GM12801 (cell line): Measurements from ENCODE around the gene SPATA2.

Experiments
- CTCF ChIP-seq: IDR thresholded peaks from one replicate; pipeline ENCODE4 v1.5.1; 2011; ENCODE audit warnings: control low read depth; ENCODE audit not compliant: insufficient read length; ENCODE audit errors: extremely low read depth

SPATA2 gene

GRCh38 chr20:49945701-49946477 lies 30.6 kb upstream of the SPATA2 start:
- TF ChIP-seq CTCF = no peak

GRCh38 chr20:49945306-49945700 lies 30.0 kb upstream of the SPATA2 start:
- TF ChIP-seq CTCF = no peak

- TF ChIP-seq CTCF = no peak
Observed at GRCh38 chr20:49942942-49943341, 27.6 kb upstream of the SPATA2 start.

- TF ChIP-seq CTCF = no peak
Observed at GRCh38 chr20:49942303-49942702, 27.0 kb upstream of the SPATA2 start.

- no peak for TF ChIP-seq CTCF
Observed at GRCh38 chr20:49941456-49941855, 26.1 kb upstream of the SPATA2 start.

- TF ChIP-seq CTCF = no peak
Observed at GRCh38 chr20:49938173-49939163, 23.1 kb upstream of the SPATA2 start.
